GM10266 (cell line): ENCODE results near the gene EFCAB10.
"Not testable (repeated sequence)": the region's sequence is repeated elsewhere in the genome, so short reads cannot be mapped to it uniquely, and the experiment has no call there.

Experiments
- DNase-seq: peaks from one replicate; pipeline ENCODE4 v3.0.0; 2012; ENCODE audit errors: extremely low spot score
- CTCF ChIP-seq: IDR thresholded peaks from 2 replicates; pipeline ENCODE4 v1.5.1; 2012; ENCODE audit warnings: mild to moderate bottlenecking, low read depth; ENCODE audit not compliant: control insufficient read depth, insufficient read depth; ENCODE audit errors: missing control alignments

Gene EFCAB10

GRCh38 chr7:105531792-105532671 is 49.3 kb downstream of the EFCAB10 start, which contains the start of gene RINT1:
RINT1 (plus strand) TSS chr7:105532201; CDS start chr7:105532316, 115 bp downstream.
- DNase-seq: peak; percentile 84
- peak; percentile 91 for TF ChIP-seq CTCF

- DNase-seq: no peak
- no peak for TF ChIP-seq CTCF
Measured at GRCh38 chr7:105530546-105530945, 50.7 kb downstream of the EFCAB10 start.

GRCh38 chr7:105530126-105530525 is 51.2 kb downstream of the EFCAB10 start:
- DNase-seq: no peak
- no peak for TF ChIP-seq CTCF

GRCh38 chr7:105527737-105528136 is 53.6 kb downstream of the EFCAB10 start:
- not testable (repeated sequence) for DNase-seq

- no peak for TF ChIP-seq CTCF
- no peak for DNase-seq
Measured at GRCh38 chr7:105524840-105525239, 56.5 kb downstream of the EFCAB10 start.

GRCh38 chr7:105524423-105524822 is 56.9 kb downstream of the EFCAB10 start:
- not testable (repeated sequence) for DNase-seq

GRCh38 chr7:105521717-105522463 is 59.4 kb downstream of the EFCAB10 start, which contains the start of gene PUS7:
PUS7 (minus strand) TSS chr7:105522271; CDS start chr7:105508512, 13,759 bp downstream.
- TF ChIP-seq CTCF: no peak
- peak; percentile 97 for DNase-seq

GRCh38 chr7:105521027-105521716 is 60.1 kb downstream of the EFCAB10 start:
- DNase-seq: peak; percentile 64

GRCh38 chr7:105520620-105521019 is 60.7 kb downstream of the EFCAB10 start:
- DNase-seq: not testable (repeated sequence)

More at GRCh38 chr7:105521027-105521716, 60.1 kb downstream of the EFCAB10 start:
- TF ChIP-seq CTCF: no peak
